SK-N-SH treated with all-trans-retinoic acid at 6 μM for 48 hours (cell line): ENCODE data around the gene TMEM33.

Experiments
- CSDC2 ChIP-seq: fragments of 250-450 bp; sonication (Bioruptor Pico); IDR thresholded peaks from 2 replicates; pipeline ENCODE4 v1.5.0; 2020; ENCODE audit warnings: mild to moderate bottlenecking, moderate library complexity
- PATZ1 ChIP-seq: fragments of 250-450 bp; sonication (Bioruptor Pico); IDR thresholded peaks from 2 replicates; pipeline ENCODE4 v1.8.0; 2020; ENCODE audit warnings: mild to moderate bottlenecking, moderate library complexity, borderline replicate concordance
- RARB ChIP-seq: fragments of 250-450 bp; sonication (Bioruptor Pico); IDR thresholded peaks from 2 replicates; pipeline ENCODE4 v1.8.0; 2021; ENCODE audit warnings: mild to moderate bottlenecking, moderate library complexity
- SNAI2 ChIP-seq: fragments of 250-450 bp; sonication (Bioruptor Pico); IDR thresholded peaks from 2 replicates; pipeline ENCODE4 v1.5.0; 2020; ENCODE audit warnings: mild to moderate bottlenecking, moderate library complexity
- TSHZ2 ChIP-seq: fragments of 250-450 bp; sonication (Bioruptor Pico); IDR thresholded peaks from 2 replicates; pipeline ENCODE4 v1.5.0; 2020; ENCODE audit warnings: mild to moderate bottlenecking, moderate library complexity
- ZFP3 ChIP-seq: fragments of 250-450 bp; sonication (Bioruptor Pico); IDR thresholded peaks from 2 replicates; pipeline ENCODE4 v1.5.0; 2020; ENCODE audit warnings: mild to moderate bottlenecking, moderate library complexity
- ZNF70 ChIP-seq: fragments of 450-650 bp; formaldehyde crosslinking; IDR thresholded peaks from 2 replicates; pipeline ENCODE4 v1.5.0; 2020; ENCODE audit warnings: mild to moderate bottlenecking, moderate library complexity

GRCh38 chr4:41967392-41967791 is 32.2 kb downstream of the TMEM33 start:
- TF ChIP-seq ZFP3 (CRISPR knock-in tag) (no peak), TSHZ2 (CRISPR knock-in tag) (no peak), CSDC2 (CRISPR knock-in tag) (no peak), RARB (CRISPR knock-in tag) (no peak), SNAI2 (CRISPR knock-in tag) (no peak), ZNF70 (CRISPR knock-in tag) (no peak), PATZ1 (CRISPR knock-in tag) (no peak)
